ACC112 (cell line): ENCODE results near the gene CRKL.
"Not testable (repeated sequence)": the region's sequence is repeated elsewhere in the genome, so short reads cannot be mapped to it uniquely, and the experiment has no call there.

ENCODE experiments used
- H2AFZ ChIP-seq: fragments of 200-600 bp; sonication (generic); one replicate; pipeline ENCODE4 v1.6.0; 2017; ENCODE audit warnings: antibody characterized with exemption, low read length; ENCODE audit not compliant: unreplicated experiment
- H3K27ac ChIP-seq: fragments of 200-600 bp; sonication (generic); 2 replicates; pipeline ENCODE4 v1.5.1; 2014; ENCODE audit warnings: low read depth, mild to moderate bottlenecking, antibody characterized with exemption, low read length, moderate library complexity
- H3K27me3 ChIP-seq: fragments of 200-600 bp; sonication (generic); 2 replicates; pipeline ENCODE4 v1.6.1; 2014; ENCODE audit warnings: mild to moderate bottlenecking, antibody characterized with exemption, low read length, moderate library complexity, mixed read lengths; ENCODE audit not compliant: insufficient read depth
- H3K36me3 ChIP-seq: fragments of 200-600 bp; sonication (generic); 2 replicates; pipeline ENCODE4 v1.6.1; 2016; ENCODE audit warnings: mild to moderate bottlenecking, antibody characterized with exemption, low read length, moderate library complexity, mixed read lengths; ENCODE audit not compliant: insufficient read depth
- H3K4me1 ChIP-seq: fragments of 200-600 bp; sonication (generic); one replicate; pipeline ENCODE4 v1.6.1; 2016; ENCODE audit warnings: low read length, mixed read lengths; ENCODE audit not compliant: insufficient read depth, unreplicated experiment, control insufficient read depth
- H3K4me3 ChIP-seq: fragments of 200-600 bp; sonication (generic); 2 replicates; pipeline ENCODE4 v1.5.1; 2014; ENCODE audit warnings: mild to moderate bottlenecking, low read depth, low read length
- H3K79me2 ChIP-seq: fragments of 200-600 bp; sonication (generic); one replicate; pipeline ENCODE4 v1.6.0; 2016; ENCODE audit warnings: low read length; ENCODE audit not compliant: control insufficient read depth, unreplicated experiment, insufficient read depth

Gene CRKL

GRCh38 chr22:20903093-20903492 is 14.1 kb upstream of the CRKL start:
- H2AFZ ChIP-seq = no peak overlapping the region
- H3K36me3 ChIP-seq = no peaks in the 10 kb centered on the region
- H3K4me3 ChIP-seq = no peak overlapping the region
- no peaks in the 10 kb centered on the region for H3K27me3 ChIP-seq
- no peak overlapping the region for H3K27ac ChIP-seq
- peaks cover 18% of the 10 kb centered on the region for H3K4me1 ChIP-seq
- H3K79me2 ChIP-seq = no peaks in the 10 kb centered on the region

- H3K27ac ChIP-seq = peak overlapping the region; percentile 80
- H3K4me1 ChIP-seq = peaks cover 18% of the 10 kb centered on the region
- H3K79me2 ChIP-seq = no peaks in the 10 kb centered on the region
- H3K27me3 ChIP-seq = no peaks in the 10 kb centered on the region
- H3K4me3 ChIP-seq = peak overlapping the region; percentile 20
- H2AFZ ChIP-seq = no peak overlapping the region
- no peaks in the 10 kb centered on the region for H3K36me3 ChIP-seq
These were observed 12.9 kb upstream of the CRKL start for GRCh38 chr22:20904008-20904979.

GRCh38 chr22:20904980-20905355 is 12.2 kb upstream of the CRKL start:
- H3K27ac ChIP-seq = peak overlapping the region; percentile 80
- no peaks in the 10 kb centered on the region for H3K79me2 ChIP-seq
- peaks cover 18% of the 10 kb centered on the region for H3K4me1 ChIP-seq
- H3K4me3 ChIP-seq = peak overlapping the region; percentile 20
- H3K36me3 ChIP-seq = no peaks in the 10 kb centered on the region
- no peaks in the 10 kb centered on the region for H3K27me3 ChIP-seq
- H2AFZ ChIP-seq = no peak overlapping the region

DNA sequence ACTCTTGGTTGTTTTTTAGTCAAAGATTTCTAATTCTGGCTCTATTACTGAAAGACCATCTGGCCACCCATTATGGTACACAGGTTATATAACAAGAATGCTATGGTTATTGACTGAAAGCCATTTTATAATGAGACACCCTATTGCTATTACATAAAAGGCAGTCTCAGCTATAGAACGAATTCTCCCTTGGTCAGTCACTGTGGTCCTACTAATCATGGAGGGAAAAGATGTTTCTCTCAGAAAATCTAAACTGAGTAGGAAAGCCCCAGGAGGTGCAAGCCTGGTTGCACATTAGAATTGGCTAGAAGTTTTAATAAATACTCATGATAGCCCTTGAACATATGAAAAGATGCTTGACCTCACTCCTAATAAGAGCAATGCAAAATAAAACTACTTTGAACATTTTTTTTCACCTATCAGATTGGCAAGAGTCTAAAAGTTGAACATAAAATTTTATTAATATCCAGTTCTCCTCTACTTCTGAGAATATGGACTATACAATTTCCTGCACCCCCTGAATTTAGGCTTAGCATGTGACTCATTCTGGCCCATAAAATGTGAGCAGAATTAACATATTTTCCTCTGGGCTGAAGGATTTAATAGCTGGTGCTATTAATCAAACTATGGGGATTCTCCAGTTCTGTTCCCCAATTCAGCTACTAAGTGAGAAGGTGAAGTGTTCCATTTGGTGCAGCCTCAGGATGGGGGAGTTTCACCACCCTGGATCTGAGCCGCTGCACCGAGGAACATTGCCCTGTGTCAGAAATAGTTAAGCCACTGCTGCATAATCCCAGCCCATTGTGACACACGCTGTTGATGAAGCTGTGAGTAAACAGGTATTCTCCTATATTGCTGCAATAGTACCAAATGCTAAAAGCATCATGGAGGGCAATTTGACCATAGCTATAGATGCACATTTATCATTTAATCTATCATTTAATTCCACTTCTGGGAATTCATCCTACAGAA is 11.5 kb upstream of the CRKL start:
- Histone ChIP-seq H3K4me1 (peaks cover 18% of the 10 kb centered on the region), H3K27ac (peak overlapping the region; percentile 80), H3K4me3 (no peak overlapping the region), H2AFZ (no peak overlapping the region), H3K36me3 (no peaks in the 10 kb centered on the region), H3K27me3 (no peaks in the 10 kb centered on the region), H3K79me2 (no peaks in the 10 kb centered on the region)

- H3K27me3 ChIP-seq = no peaks in the 10 kb centered on the region
- no peaks in the 10 kb centered on the region for H3K36me3 ChIP-seq
- peaks cover 18% of the 10 kb centered on the region for H3K4me1 ChIP-seq
- H3K79me2 ChIP-seq = no peaks in the 10 kb centered on the region
- H2AFZ ChIP-seq = no peak overlapping the region
- no peak overlapping the region for H3K4me3 ChIP-seq
- no peak overlapping the region for H3K27ac ChIP-seq
These were observed 10.8 kb upstream of the CRKL start for GRCh38 chr22:20906387-20906767.

DNA sequence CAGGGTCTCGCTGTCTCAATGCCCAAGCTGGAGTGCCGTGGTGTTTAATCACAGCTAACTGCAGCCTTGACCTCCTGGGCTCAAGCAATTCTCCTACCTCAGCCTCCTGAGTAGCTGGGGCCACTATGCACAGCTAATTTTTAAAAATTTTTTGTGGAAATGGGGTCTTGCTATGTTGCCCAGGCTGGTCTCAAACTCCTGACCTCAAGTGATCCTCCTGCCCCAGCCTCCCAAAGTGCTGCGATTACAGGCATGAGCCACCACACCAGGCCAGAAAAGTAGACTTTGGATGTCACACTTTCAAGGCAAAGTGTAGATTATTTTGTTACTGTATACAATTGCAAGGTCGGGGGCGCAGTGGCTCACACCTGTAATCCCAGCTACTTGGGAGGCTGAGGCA is 8.5 kb upstream of the CRKL start:
- peaks cover 18% of the 10 kb centered on the region for H3K4me1 ChIP-seq
- not testable (repeated sequence) for H3K27ac ChIP-seq, H3K27me3 ChIP-seq, H3K4me3 ChIP-seq, H3K36me3 ChIP-seq, H3K79me2 ChIP-seq, H2AFZ ChIP-seq

DNA sequence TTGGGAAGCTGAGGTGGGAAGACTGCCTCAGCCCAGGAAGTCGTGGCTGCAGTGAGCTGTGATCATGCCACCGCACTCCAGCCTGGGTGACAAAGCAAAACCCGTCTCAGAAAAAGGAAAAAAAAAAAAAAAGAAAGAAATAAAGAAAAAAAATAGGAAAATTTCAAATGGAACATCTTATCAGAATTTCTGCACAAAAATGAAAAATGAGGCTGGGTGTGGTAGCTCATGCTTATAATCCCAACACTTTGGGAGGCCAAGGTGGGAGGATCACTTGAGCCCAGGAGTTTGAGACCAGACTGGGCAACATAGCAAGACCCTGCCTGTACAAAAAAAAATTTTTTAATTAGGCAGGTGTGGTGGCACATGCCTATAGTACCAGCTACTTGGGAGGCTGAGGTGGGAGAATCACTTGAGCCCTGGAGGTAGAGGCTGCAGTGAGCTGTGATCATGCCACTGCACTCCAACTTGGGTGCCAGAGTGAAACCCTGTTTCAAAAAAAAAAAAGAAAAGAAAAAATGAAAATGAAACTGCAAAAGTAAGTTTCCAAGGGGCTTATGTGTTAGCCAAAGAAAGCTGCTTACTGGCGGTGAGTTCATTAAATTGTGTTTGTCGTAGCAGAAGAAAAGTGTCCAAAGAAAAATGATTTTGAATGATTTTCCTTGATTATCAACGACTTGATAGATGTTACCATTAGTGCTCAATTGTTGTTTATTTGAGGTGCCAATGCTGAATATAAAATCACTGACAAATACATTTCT is 7.5 kb upstream of the CRKL start:
- Histone ChIP-seq H3K4me3 (no peak overlapping the region), H3K79me2 (no peaks in the 10 kb centered on the region), H2AFZ (no peak overlapping the region), H3K36me3 (no peaks in the 10 kb centered on the region), H3K27ac (no peak overlapping the region), H3K4me1 (peaks cover 12% of the 10 kb centered on the region), H3K27me3 (no peaks in the 10 kb centered on the region)

- Histone ChIP-seq H3K27me3 (no peaks in the 10 kb centered on the region), H2AFZ (no peak overlapping the region), H3K4me3 (no peak overlapping the region), H3K4me1 (no peaks in the 10 kb centered on the region), H3K27ac (no peak overlapping the region), H3K36me3 (no peaks in the 10 kb centered on the region), H3K79me2 (peaks cover 2% of the 10 kb centered on the region)
These were observed 4.7 kb upstream of the CRKL start for GRCh38 chr22:20912494-20912893.

DNA sequence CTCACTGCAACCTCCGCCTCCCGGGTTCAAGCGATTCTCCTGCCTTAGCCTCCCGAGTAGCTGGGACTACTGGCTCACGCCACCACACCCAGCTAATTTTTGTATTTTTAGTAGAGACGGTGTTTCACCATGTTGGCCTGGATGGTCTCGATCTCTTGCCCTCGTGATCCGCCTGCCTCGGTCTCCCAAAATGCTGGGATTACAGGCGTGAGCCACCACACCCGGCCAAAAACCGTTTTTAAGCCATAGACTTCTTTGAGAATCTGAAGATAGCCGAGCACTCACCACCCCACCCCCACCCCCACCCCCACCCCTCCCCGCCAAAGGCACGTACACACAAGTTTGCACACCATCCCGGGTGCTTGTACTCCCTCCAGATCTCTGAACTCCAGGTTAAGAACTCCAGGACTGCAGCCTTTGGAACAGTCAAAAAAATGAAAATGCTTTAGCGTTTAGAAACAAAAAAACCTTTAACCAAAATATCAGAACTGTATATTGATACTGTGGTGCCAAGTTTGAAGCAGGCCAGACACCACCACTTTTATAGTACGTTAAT is 1.5 kb downstream of the CRKL start:
- peaks cover 9% of the 10 kb centered on the region for H3K4me1 ChIP-seq
- H3K4me3 ChIP-seq = peak overlapping the region; percentile 95
- H3K79me2 ChIP-seq = peaks cover 61% of the 10 kb centered on the region
- no peak overlapping the region for H3K27ac ChIP-seq
- H3K27me3 ChIP-seq = no peaks in the 10 kb centered on the region
- no peaks in the 10 kb centered on the region for H3K36me3 ChIP-seq
- H2AFZ ChIP-seq = no peak overlapping the region

DNA sequence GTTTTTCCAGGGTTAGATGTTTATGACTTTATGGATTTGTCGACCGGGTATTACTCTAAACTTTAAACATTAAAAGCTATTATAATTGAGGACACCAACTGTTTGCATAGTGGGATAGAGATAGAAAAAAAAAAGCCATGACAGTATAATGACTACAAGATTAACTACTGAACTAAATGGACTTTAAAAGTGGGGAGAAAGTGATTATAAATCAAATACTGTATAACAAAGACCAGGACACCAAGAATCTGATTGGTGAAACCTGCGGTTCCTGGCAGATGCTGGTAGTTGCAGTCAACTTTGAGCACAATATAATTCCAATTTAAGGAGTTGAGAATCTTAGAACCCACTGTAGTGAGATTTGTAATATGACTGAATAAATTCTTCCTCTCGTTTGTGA is 2.5 kb downstream of the CRKL start:
- Histone ChIP-seq H3K4me3 (peak overlapping the region; percentile 95), H3K27me3 (no peaks in the 10 kb centered on the region), H3K4me1 (peaks cover 9% of the 10 kb centered on the region), H3K79me2 (peaks cover 71% of the 10 kb centered on the region), H3K27ac (no peak overlapping the region), H2AFZ (no peak overlapping the region), H3K36me3 (no peaks in the 10 kb centered on the region)
